HG02642 (cell line): ENCODE results near the gene NPIPA5.
"Not testable (repeated sequence)": the region's sequence is repeated elsewhere in the genome, so short reads cannot be mapped to it uniquely, and the experiment has no call there.

ENCODE experiments used
- ATAC-seq: cut with Tn5 transposase; IDR thresholded peaks from one replicate; pipeline ENCODE4 v1.9.1; 2021; ENCODE audit warnings: mild to moderate bottlenecking; ENCODE audit not compliant: unreplicated experiment, poor library complexity

The NPIPA5 gene

GRCh38 chr16:15395631-15396508 is 17.8 kb upstream of the NPIPA5 start, which contains the start of gene MPV17L:
MPV17L (plus strand) TSS chr16:15395754; CDS start chr16:15395898, 144 bp downstream.
- not testable (repeated sequence) for ATAC-seq

DNA sequence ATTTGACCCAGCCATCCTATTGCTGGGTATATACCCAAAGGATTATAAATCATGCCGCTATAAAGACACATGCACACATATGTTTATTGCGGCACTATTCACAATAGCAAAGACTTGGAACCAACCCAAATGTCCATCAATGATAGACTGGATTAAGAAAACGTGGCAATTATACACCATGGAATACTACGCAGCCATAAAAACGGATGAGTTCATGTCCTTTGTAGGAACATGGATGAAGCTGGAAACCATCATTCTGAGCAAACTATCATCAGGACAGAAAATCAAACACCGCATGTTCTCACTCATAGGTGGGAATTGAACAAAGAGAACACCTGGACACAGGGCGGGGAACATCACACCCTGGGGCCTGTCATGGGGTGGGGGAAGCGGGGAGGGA is 14.9 kb upstream of the NPIPA5 start:
- ATAC-seq, result not testable (repeated sequence)

GRCh38 chr16:15389916-15390315 is 11.8 kb upstream of the NPIPA5 start:
- not testable (repeated sequence) for ATAC-seq

DNA sequence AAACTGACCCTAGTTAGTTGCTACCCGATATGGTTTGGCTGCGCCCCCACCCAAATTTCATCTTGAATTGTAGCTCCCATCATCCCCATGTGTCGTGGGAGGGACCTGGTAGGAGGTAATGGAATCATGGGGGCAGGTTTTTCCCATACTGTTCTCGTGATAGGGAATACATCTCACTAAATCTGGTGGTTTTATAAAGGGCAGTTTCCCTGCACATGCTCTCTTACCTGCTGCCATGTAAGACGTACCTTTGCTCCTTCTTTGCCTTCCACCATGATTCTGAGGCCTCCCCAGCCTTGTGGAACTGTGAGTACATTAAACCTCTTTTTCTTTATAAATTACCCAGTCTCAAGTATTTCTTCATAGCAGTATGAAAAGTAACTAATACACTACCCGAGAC is 10.0 kb upstream of the NPIPA5 start:
- ATAC-seq, result not testable (repeated sequence)

GRCh38 chr16:15382810-15383209 is 4.7 kb upstream of the NPIPA5 start:
- not testable (repeated sequence) for ATAC-seq

DNA sequence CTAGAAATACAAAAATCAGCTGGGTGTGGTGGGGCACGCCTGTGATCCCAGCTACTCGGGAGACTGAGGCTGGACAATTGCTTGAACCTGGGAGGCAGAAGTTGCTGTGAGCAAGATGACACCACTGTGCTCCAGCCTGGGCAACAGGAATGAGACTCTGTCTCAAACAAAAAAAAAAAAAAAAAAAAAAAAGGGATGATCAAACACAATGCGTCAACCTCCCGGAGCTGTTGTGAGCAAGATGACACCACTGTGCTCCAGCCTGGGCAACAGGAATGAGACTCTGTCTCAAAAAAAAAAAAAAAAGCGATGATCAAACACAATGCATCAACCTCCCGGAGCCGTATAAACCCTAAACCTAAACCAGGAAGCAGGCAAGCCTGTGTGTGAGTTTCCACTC is 20.6 kb downstream of the NPIPA5 start:
- not testable (repeated sequence) for ATAC-seq

DNA sequence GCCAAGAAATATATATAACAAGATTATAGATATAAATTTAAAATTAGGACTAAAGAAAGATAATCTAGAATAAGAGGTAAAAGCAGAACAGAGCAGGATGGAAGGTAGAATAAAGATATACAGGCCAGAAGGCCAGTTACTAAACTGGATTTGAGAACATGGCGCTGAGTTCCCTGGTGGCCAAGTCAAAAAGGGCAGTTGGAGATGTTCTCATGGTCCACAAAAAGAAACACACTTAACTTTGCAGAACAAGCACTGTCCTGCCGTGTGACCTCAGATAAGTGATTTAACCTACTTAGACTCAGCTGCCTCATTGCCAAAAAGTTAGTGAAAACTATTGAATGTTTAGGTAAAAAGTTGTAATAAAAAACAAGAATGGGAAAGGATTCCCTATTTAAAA is 23.2 kb downstream of the NPIPA5 start:
- ATAC-seq, result not testable (repeated sequence)

DNA sequence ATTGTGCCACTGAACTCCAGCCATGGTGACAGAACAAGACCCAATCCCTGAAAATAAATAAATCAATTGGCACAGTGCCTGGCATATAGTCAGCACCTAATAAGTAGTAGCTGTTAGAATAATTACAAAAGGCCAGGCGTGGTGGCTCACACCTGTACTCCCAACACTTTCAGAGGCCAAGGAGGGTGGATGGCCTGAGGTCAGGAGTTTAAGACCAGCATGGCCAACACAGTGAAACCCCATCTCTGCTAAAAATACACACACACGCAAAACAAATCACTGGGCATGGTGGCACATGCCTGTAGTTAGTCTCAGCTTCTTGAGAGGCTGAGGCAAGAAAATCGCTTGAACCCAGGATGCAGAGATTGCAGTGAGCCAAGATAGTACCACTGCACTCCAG is 25.2 kb downstream of the NPIPA5 start:
- ATAC-seq, result not testable (repeated sequence)

DNA sequence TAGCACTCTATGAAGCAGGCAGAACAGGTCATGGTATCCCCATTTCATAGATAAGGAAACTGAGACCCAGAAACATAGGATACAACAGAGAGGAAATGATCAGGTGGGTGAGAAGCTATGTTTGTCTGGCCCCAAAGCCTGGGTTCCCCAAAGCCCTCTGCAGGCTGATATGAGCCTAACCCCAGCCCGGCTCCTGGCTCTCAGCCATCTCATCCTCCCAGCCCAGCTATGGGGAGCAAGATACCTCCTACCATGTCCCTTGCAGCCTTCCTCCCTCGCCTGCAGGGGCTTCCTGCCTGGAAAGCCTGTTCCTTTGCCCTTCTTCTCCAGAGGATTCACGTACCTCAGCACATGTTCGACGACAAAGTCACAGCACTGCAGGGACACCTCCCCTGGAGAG is 26.3 kb downstream of the NPIPA5 start:
- ATAC-seq, result not testable (repeated sequence)

GRCh38 chr16:15351251-15351650 is 26.8 kb downstream of the NPIPA5 start:
- not testable (repeated sequence) for ATAC-seq

GRCh38 chr16:15348721-15349120 is 29.4 kb downstream of the NPIPA5 start:
- ATAC-seq, result not testable (repeated sequence)

GRCh38 chr16:15342337-15342736 is 35.8 kb downstream of the NPIPA5 start:
- not testable (repeated sequence) for ATAC-seq

DNA sequence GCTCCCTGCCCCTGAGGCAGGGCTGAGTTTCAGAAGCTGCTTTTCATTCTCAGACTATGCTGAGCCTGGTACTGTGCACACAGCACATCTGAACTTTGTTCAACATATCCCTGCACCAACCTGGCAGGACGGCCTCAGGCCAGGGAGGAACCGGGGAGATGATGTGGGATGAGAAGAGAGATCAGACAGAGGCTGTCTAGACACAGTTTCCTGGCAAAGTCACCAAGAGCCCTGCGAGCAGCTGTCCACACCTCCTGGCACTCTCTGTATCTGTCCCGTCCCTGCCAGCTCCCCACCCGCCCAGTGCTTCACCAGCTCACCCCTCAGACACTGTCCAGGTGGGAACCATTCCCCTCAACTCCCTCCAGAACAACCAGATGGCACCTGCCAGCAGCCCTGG is 39.1 kb downstream of the NPIPA5 start:
- ATAC-seq, result not testable (repeated sequence)

GRCh38 chr16:15337974-15338605 is 40.0 kb downstream of the NPIPA5 start:
- not testable (repeated sequence) for ATAC-seq

DNA sequence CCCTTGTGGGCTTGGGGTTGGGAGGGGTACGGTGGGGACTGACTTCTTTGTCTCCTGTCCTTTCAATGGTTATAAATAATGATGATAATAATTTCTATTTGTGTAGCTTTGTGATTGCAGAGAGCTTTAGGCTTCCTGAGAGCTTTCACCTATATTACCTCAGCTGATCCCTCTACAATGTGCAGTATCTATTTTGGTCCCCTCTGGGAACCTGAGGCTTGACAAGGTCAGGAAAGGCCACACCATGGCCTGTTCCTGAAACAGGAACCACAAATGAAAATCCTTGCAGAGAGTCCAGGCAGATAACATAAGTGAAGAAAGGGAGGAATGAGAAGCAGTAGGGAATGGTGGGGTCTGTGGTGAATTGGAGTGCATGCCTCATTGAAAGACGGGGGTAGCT is 42.5 kb downstream of the NPIPA5 start:
- not testable (repeated sequence) for ATAC-seq

- not testable (repeated sequence) for ATAC-seq
Observed at GRCh38 chr16:15333969-15334368, 44.1 kb downstream of the NPIPA5 start.

- ATAC-seq, result not testable (repeated sequence)
Observed at GRCh38 chr16:15330978-15331377, 47.1 kb downstream of the NPIPA5 start.

DNA sequence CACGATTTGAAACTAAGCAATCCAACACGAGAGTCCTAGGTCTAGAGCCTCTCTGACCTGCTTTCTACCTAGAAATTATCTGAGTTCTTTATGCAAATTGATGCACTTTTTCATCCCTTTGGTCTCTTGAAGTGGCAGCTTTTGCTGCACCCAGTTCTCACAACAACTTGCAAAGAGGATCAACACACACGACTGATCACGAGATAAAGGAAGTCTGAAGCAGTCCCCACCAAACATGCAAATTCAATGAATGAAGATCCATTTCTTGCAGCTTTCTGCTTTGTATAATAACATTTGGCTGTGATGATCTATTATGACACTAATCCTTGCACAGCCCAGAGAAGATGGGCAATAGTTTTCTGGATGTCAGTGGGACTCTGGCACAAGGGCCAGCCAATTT is 53.1 kb downstream of the NPIPA5 start:
- ATAC-seq, result not testable (repeated sequence)

DNA sequence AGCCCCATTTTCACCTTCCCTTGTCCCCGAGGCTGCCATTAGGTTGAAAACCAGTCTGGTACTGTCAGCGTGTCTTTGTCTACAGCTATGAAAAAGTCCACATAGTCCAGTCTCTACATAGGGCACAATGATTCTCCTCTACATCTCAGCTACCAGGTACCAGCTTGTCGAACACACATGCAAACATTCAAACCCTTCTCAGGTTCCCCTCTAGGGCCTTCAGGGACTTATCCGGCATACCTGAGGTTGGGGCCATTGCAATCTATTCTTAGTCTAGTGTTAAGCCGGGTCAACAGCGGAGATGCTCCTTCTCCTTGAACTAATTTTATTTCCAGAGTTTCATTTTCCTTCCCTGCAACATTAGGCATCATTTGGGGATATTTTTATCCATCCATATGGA is 54.7 kb downstream of the NPIPA5 start:
- ATAC-seq, result not testable (repeated sequence)

- ATAC-seq, result not testable (repeated sequence)
Observed at GRCh38 chr16:15321221-15321620, 56.9 kb downstream of the NPIPA5 start.

- not testable (repeated sequence) for ATAC-seq
Observed at GRCh38 chr16:15314562-15314961, 63.5 kb downstream of the NPIPA5 start.
